SJSA1 (cell line): ENCODE measurements around the gene TBL2. TPM values are rescaled to one million over a fixed set of nuclear protein-coding genes. Genes with fewer than 3 reads are reported as not detected.
"Not testable (repeated sequence)": the region's sequence is repeated elsewhere in the genome, so short reads cannot be mapped to it uniquely, and the experiment has no call there.

Source experiments
- DNase-seq, 2 experiments: peaks; one replicate each; pipeline ENCODE4 v3.0.0-alpha.2; 2015 to 2020; ENCODE audit warnings: low spot score in 2 of 2, low read depth in 1 of 2
- H3K27ac ChIP-seq: fragments of 250-450 bp; sonication (Bioruptor Pico); 2 replicates; pipeline ENCODE4 v1.5.1; 2020; ENCODE audit warnings: mild to moderate bottlenecking, moderate library complexity
- H3K27me3 ChIP-seq: fragments of 250-450 bp; sonication (Bioruptor Pico); replicated peaks from 2 replicates; pipeline ENCODE4 v1.5.1; 2020; ENCODE audit warnings: mild to moderate bottlenecking, moderate library complexity
- H3K36me3 ChIP-seq: fragments of 250-450 bp; sonication (Bioruptor Pico); 2 replicates; pipeline ENCODE4 v1.5.1; 2020; ENCODE audit warnings: mild to moderate bottlenecking
- H3K4me1 ChIP-seq: fragments of 250-450 bp; sonication (Bioruptor Pico); replicated peaks from 2 replicates; pipeline ENCODE4 v1.6.1; 2021; ENCODE audit warnings: mild to moderate bottlenecking
- H3K4me3 ChIP-seq: fragments of 250-450 bp; sonication (Bioruptor Pico); 2 replicates; pipeline ENCODE4 v1.5.1; 2020; ENCODE audit warnings: mild to moderate bottlenecking
- H3K9me3 ChIP-seq: fragments of 250-450 bp; sonication (Bioruptor Pico); replicated peaks from 2 replicates; pipeline ENCODE4 v1.5.1; 2020; ENCODE audit warnings: mild to moderate bottlenecking
- total RNA-seq: library from RNA; depleted of rRNA; stranded (reverse); fragments of >200 nt; shearing (Covaris generic); gene quantifications from 2 replicates; pipeline ENCODE4 v1.2.3, GENCODE V29; 2014; rRNA removed

The TBL2 gene
- total RNA-seq = 63.8 and 67.2 TPM in 2 replicates

- Histone ChIP-seq H3K36me3 (peaks cover 43% of the 10 kb centered on the region), H3K9me3 (no peaks in the 10 kb centered on the region), H3K27me3 (no peaks in the 10 kb centered on the region), H3K4me3 (peak within 1 kb of the TSS; percentile 76), H3K4me1 (peaks cover 29% of the 10 kb centered on the region), H3K27ac (peak within 1 kb of the TSS; percentile 51)
- peak; percentile 96 to 99 for DNase-seq
Measured at GRCh38 chr7:73578342-73579128, at the start of gene TBL2. Gene TBL2, minus strand, starts transcription at chr7:73578579. Its CDS starts 30 bp downstream, at chr7:73578549.

- Histone ChIP-seq H3K36me3 (no peaks in the 10 kb centered on the region), H3K9me3 (peaks cover 3% of the 10 kb centered on the region), H3K4me1 (peaks cover 6% of the 10 kb centered on the region), H3K27me3 (peaks cover 59% of the 10 kb centered on the region), H3K27ac (no peak overlapping the region), H3K4me3 (no peak overlapping the region)
- DNase-seq = no peak
Measured at GRCh38 chr7:73626814-73627213, 48.4 kb upstream of the TBL2 start.

GRCh38 chr7:73625276-73625675 is 46.9 kb upstream of the TBL2 start:
- DNase-seq = no peak

GRCh38 chr7:73624669-73625001 is 46.3 kb upstream of the TBL2 start:
- no peak overlapping the region for H3K4me3 ChIP-seq

More at GRCh38 chr7:73625276-73625675, 46.9 kb upstream of the TBL2 start:
- Histone ChIP-seq H3K4me3 (no peak overlapping the region), H3K27me3 (peaks cover 59% of the 10 kb centered on the region), H3K9me3 (peaks cover 3% of the 10 kb centered on the region), H3K27ac (no peak overlapping the region), H3K36me3 (no peaks in the 10 kb centered on the region), H3K4me1 (peaks cover 6% of the 10 kb centered on the region)

GRCh38 chr7:73623798-73624668 is 45.7 kb upstream of the TBL2 start, which contains the start of gene MLXIPL:
Gene MLXIPL, minus strand, starts transcription at chr7:73624522. Its CDS starts 30 bp downstream, at chr7:73624492.
- Histone ChIP-seq H3K27me3 (peaks cover 59% of the 10 kb centered on the region), H3K9me3 (peaks cover 3% of the 10 kb centered on the region), H3K27ac (no peak within 1 kb of the TSS), H3K4me3 (peak within 1 kb of the TSS; percentile 21), H3K4me1 (peaks cover 6% of the 10 kb centered on the region), H3K36me3 (no peaks in the 10 kb centered on the region)
- DNase-seq = peak; percentile 40 to 65

More at GRCh38 chr7:73624669-73625001, 46.3 kb upstream of the TBL2 start:
- Histone ChIP-seq H3K27me3 (peaks cover 59% of the 10 kb centered on the region), H3K4me1 (peaks cover 6% of the 10 kb centered on the region), H3K9me3 (peaks cover 3% of the 10 kb centered on the region), H3K27ac (no peak overlapping the region), H3K36me3 (no peaks in the 10 kb centered on the region)
- no peak for DNase-seq

GRCh38 chr7:73622909-73623797 is 44.8 kb upstream of the TBL2 start:
- no peak overlapping the region for H3K27ac ChIP-seq
- no peak for DNase-seq
- peaks cover 6% of the 10 kb centered on the region for H3K4me1 ChIP-seq
- no peaks in the 10 kb centered on the region for H3K36me3 ChIP-seq
- peaks cover 3% of the 10 kb centered on the region for H3K9me3 ChIP-seq
- H3K4me3 ChIP-seq = no peak overlapping the region
- peaks cover 52% of the 10 kb centered on the region for H3K27me3 ChIP-seq

GRCh38 chr7:73622527-73622908 is 44.1 kb upstream of the TBL2 start:
- Histone ChIP-seq H3K4me1 (peaks cover 6% of the 10 kb centered on the region), H3K9me3 (peaks cover 3% of the 10 kb centered on the region), H3K27ac (no peak overlapping the region), H3K27me3 (peaks cover 45% of the 10 kb centered on the region), H3K36me3 (no peaks in the 10 kb centered on the region), H3K4me3 (no peak overlapping the region)
- DNase-seq = no peak

GRCh38 chr7:73621168-73622063 is 43.0 kb upstream of the TBL2 start:
- Histone ChIP-seq H3K9me3 (peaks cover 3% of the 10 kb centered on the region), H3K4me3 (no peak overlapping the region), H3K36me3 (no peaks in the 10 kb centered on the region), H3K4me1 (peaks cover 6% of the 10 kb centered on the region), H3K27ac (no peak overlapping the region), H3K27me3 (peaks cover 37% of the 10 kb centered on the region)
- no peak for DNase-seq

GRCh38 chr7:73619394-73619793 is 41.0 kb upstream of the TBL2 start:
- H3K4me1 ChIP-seq, H3K4me3 ChIP-seq, H3K27ac ChIP-seq, H3K36me3 ChIP-seq, H3K9me3 ChIP-seq, DNase-seq: not testable (repeated sequence)
- peaks cover 20% of the 10 kb centered on the region for H3K27me3 ChIP-seq

GRCh38 chr7:73618538-73618937 is 40.2 kb upstream of the TBL2 start:
- peaks cover 14% of the 10 kb centered on the region for H3K4me1 ChIP-seq

GRCh38 chr7:73617520-73617919 is 39.1 kb upstream of the TBL2 start:
- not testable (repeated sequence) for DNase-seq, H3K36me3 ChIP-seq, H3K27me3 ChIP-seq, H3K4me3 ChIP-seq, H3K9me3 ChIP-seq, H3K27ac ChIP-seq
- H3K4me1 ChIP-seq = peaks cover 22% of the 10 kb centered on the region

More at GRCh38 chr7:73618538-73618937, 40.2 kb upstream of the TBL2 start:
- Histone ChIP-seq H3K27ac (no peak overlapping the region), H3K4me3 (no peak overlapping the region), H3K9me3 (no peaks in the 10 kb centered on the region), H3K36me3 (no peaks in the 10 kb centered on the region), H3K27me3 (peaks cover 12% of the 10 kb centered on the region)
- DNase-seq = no peak

- DNase-seq = no peak
Measured at GRCh38 chr7:73615886-73616285, 37.5 kb upstream of the TBL2 start.

More at GRCh38 chr7:73615886-73616285, 37.5 kb upstream of the TBL2 start:
- H3K36me3 ChIP-seq = no peaks in the 10 kb centered on the region
- H3K4me3 ChIP-seq = no peak overlapping the region
- no peaks in the 10 kb centered on the region for H3K9me3 ChIP-seq
- peaks cover 3% of the 10 kb centered on the region; the same call in 1 of the 2 replicates for H3K27me3 ChIP-seq
- no peak overlapping the region for H3K27ac ChIP-seq
- H3K4me1 ChIP-seq = peaks cover 22% of the 10 kb centered on the region
